Measurements from ENCODE around the gene PPP1R14C.
A peak's percentile ranks its signal among the peaks of the same experiment; 100 is the strongest.

Gene PPP1R14C

DNA sequence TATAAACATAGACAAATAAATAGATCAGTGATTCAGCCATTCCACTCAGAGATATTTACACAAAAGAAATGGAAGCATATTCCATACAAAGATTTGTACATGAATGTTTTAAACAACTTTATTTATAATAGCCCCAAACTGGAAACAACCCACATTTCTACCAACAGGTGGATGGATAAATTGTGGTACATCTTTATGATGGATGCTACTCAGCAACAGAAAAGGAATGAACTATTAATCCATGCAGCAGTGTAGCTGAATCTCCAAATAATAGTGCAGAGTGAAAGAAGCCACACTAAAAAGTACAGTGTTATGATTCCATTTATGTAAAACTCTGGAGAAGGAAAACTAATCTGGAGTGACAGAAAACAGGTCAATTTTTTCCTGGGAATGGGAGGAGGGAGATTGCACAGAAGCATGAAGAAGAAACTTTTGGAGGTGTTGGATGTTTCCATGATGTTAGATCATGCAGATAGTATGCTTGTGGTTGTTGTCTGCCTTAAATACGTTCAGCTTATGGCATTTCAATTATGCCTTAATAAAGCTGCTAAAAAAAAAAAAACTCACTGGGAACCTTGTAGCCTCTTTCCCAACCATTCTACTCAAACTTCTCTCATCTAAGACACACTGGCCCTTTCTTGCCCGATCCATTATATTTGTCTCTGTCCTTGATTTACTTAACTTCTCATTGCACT is 100.9 kb downstream of the PPP1R14C start:
- H3K4me3 ChIP-seq (replicated peaks; ENCODE audit: low read depth, low read length), result no peak overlapping the region
- no peak for DNase-seq (ENCODE audit: low read depth)
- TF ChIP-seq CTCF (IDR thresholded peaks at IDR 0.05; ENCODE audit: low read length, missing control alignments), result no peak

- H3K4me3 ChIP-seq (replicated peaks; ENCODE audit: low read depth, low read length), result no peak overlapping the region
- DNase-seq (ENCODE audit: low read depth), result no peak
- no peak for TF ChIP-seq CTCF (IDR thresholded peaks at IDR 0.05; ENCODE audit: low read length, missing control alignments)
These were observed 102.5 kb downstream of the PPP1R14C start for GRCh38 chr6:150245148-150245935.

GRCh38 chr6:150247803-150248202 is 105.0 kb downstream of the PPP1R14C start:
- no peak for TF ChIP-seq CTCF (IDR thresholded peaks at IDR 0.05; ENCODE audit: low read length, missing control alignments)
- no peak for DNase-seq (ENCODE audit: low read depth)
- H3K4me3 ChIP-seq (replicated peaks; ENCODE audit: low read depth, low read length), result no peak overlapping the region

DNA sequence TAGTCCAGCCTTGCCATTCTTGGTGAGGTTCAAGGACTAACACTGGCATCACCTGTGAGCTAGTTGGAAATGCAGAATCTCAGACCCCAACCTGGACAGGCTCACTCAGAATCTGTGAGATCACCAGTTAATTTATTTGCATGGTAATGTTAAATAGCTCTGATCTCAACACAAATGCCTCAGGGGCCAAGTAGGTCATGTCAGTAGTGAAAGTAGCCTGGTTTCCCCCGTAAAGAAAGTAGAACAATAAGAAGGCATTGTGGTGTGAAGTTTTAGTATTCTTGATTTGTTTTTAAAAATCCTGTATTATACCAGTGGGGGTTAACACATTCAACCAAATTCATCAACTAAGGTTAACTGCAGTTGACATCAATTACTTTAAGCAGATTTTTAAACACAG is 105.5 kb downstream of the PPP1R14C start:
- no peak for TF ChIP-seq CTCF (IDR thresholded peaks at IDR 0.05; ENCODE audit: low read length, missing control alignments)
- H3K4me3 ChIP-seq (replicated peaks; ENCODE audit: low read depth, low read length), result no peak overlapping the region
- DNase-seq (ENCODE audit: low read depth), result no peak

GRCh38 chr6:150249261-150249660 is 106.4 kb downstream of the PPP1R14C start:
- TF ChIP-seq CTCF (IDR thresholded peaks at IDR 0.05; ENCODE audit: low read length, missing control alignments), result no peak
- no peak for DNase-seq (ENCODE audit: low read depth)
- H3K4me3 ChIP-seq (replicated peaks; ENCODE audit: low read depth, low read length), result no peak overlapping the region

- no peak for TF ChIP-seq CTCF (IDR thresholded peaks at IDR 0.05; ENCODE audit: low read length, missing control alignments)
- peak; percentile 47 for DNase-seq (ENCODE audit: low read depth)
- H3K4me3 ChIP-seq (replicated peaks; ENCODE audit: low read depth, low read length), result no peak overlapping the region
These were observed 108.0 kb downstream of the PPP1R14C start for GRCh38 chr6:150250826-150251225.

Measured in fibroblast of pulmonary artery (primary cell).